Globus pallidus (tissue), 1 donor: ENCODE measurements around the gene FUT1.
"Not testable (repeated sequence)": the region's sequence is repeated elsewhere in the genome, so short reads cannot be mapped to it uniquely, and the experiment has no call there.

Experiments used
- DNase-seq: peaks from one replicate; pipeline ENCODE4 v3.0.0-alpha.2; 2015; ENCODE audit warnings: low spot score

Gene FUT1

DNA sequence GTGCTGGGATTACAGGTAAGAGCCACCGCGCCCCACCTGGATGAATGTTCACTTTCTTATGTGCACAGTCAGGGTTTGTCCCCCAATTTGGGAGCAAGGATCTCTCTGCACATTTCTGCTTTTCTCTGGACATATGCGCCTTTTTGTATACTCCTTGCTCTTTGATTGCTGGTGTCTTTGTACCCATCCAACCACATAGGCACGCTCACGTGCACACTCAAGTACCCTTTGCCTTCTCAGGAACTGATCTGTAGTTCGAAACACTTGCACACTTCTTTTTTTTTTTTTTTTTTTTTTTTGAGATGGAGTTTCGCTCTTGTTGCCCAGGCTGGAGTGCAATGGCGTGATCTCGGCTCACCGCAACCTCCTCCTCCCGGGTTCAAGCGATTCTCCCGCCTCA is 34.3 kb downstream of the FUT1 start:
- DNase-seq = not testable (repeated sequence)

DNA sequence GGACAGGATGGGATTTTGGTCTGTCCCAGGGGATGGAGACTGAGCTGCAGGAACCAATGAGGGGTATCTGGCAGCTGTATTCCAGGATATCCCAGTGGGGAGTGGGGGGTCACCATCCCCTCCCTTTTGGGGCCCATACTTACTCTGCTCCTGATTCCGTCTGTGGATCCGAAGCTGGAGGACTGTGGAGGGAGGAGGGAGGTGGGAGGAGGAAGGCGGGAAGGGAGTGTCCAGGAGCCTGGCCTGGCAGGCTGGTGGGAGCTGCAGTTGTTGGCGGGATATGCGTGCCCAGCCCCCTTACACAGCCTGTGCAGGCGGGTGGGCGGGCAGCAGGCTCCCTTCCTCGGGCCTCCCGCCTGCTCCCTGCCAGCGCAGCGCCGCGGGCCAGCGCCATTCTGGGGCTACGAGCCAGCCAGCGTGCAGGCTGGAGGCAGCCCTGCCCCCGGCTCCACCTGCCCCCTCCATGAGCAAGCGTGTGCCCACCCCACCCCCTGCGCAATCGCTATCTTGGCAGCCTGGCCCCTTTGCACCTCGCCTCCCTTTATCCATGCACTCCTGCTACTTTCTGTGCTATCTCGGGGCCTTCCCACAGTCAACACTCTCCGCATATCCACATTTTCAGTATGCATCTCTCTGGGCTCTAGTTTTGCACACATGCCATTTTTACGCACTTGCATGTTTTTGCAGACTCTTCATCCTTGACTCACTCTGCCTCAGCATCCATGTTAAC is 35.7 kb downstream of the FUT1 start:
- peak; percentile 55 for DNase-seq

DNA sequence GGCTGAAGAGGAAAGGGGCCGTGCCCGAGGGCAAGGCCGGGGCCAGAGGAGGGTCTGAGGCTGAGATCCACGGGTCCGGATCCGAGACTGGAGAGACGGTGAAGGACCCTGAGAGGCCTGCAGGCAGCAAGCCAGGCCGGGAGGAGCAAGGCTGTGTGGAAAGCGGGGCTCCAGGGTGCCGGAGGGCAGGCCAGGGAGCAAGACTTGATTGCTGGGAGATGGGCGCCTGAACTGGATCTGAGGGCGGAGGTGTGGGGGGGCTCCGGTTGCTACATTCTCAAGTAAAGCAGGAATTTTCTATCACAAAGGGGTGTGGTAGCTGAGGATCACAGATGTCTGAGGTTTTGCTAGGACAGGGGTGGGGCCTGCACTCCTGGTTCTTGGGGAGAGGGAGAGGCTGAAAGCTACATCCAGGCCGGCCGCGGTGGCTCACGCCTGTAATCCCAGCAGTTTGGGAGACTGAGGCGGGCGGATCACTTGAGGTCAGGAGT is 36.7 kb downstream of the FUT1 start:
- no peak for DNase-seq

DNA sequence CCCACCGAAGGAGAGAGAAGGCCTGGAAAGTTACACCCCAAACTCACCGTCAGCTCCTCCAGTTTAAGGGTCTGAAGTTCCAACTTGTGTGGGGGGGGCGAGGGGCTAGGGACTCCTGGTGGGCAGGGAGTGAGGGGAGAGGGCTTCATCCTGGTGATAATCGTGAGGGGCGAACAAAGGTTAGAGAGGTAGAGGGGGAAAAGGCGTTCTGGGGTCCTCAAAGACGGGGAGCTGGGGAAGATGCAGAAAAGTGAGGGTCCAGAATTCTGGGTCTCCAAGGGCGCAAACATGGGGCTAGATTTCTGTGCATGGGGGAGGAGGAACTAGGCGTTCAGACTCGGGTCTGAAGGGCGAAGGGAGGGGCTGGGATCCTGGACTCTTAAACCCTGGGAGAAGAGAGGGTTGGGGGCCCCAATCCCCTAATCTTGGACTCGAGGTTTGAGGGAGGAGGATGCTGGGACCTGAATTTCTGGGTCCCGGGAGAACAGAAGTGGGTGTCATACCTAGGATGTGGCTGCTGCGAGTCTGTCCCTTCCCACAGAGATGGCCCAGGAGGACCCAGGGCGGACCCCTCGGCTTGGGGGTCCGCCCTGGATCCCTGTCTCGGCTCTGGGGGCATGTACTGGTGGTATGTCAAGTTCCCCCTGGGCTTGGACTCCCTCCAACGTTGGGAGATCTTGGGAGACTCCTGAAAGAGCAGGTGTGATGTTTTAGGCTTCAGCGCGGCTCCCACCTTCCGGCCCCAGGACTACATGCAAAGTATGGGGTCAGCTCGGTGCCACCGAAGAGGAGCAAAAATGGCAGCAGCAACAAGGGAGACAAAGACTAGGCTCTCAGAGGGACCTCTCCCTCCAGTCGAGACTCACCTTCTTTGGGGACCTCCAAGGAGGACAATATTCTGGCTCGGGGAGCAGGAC is 37.4 kb downstream of the FUT1 start:
- no peak for DNase-seq

DNA sequence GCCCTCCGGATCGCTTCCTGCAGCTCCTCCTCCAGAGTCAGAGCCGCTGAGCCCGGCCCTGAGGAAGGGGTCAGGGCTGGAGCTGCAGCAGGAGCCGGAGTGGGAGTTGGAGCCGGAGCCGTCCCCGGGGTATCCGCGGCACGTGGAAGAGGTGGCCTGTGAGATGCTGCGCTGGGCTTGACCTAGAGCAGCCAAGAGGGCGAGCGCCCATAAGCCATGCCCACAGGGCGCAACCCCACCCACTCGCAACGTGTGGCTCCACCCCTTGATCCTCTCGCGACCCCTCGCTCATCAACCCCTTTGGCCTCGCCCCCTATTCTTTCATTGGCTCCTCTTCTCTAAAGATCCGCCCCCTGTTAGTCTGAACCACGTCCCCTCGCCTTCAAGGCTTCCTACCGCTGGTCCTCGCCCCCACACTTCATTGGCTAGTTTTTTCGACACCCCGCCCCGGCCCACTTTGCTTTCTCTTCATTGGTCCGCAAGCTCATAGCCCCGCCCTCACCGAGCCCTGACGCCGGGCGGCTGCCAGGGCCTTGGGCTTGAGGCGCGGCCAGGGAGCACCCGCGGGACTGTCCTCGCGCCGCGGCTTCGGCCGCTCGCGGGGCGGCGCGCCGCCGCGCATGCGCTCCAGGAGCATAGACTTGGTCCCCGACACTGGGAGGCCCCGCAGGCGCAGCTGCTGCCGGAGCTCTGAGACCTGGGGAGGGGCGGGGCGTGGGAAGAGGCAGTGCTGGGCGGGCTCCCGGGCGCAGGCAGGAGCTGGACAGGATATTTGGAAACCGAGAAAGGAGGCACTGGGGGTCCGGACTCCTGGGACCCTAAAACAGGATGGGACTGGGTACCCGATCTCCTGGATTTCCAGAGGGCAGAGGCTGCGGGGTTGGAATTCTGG is 38.3 kb downstream of the FUT1 start:
- peak; percentile 100 for DNase-seq

DNA sequence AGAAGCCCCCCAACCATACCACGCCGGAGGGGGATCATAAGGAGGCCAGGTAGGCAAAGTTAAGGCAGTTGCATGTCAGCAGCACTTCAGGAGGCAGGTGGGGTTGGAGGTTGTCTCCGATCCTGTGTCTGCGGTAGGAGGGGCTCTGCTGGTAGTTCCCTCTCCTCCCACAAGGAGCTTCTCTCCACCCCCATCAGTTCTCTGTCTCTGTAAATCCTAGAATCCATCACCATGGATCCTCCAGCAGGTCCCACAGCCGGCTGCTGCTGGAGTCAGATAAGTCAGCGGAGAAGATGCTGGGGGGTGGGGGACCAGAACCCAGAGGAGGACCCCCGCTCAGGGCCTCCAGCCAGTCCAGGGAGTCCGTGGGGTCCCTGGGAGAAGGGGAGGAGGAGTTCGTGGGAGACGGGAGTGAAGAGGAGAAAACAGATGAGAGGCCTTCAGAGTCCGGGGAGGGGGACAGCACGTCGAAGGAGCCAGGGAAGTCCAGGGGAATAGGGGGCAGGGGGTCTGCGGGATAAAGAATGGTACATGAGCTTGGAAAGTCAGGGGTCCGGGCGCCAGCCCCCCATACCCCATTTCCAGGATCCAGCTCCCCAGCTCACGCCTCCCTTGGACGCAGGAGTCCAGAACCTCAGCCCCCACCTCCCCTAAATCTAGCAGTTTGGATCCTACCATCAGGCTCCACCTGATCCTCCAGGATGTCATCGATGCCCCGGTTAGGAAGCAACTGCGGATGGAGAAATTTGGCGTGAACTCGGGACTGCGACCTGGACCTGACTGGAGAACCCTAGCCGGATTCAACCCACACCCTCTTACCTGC is 39.2 kb downstream of the FUT1 start:
- no peak for DNase-seq

DNA sequence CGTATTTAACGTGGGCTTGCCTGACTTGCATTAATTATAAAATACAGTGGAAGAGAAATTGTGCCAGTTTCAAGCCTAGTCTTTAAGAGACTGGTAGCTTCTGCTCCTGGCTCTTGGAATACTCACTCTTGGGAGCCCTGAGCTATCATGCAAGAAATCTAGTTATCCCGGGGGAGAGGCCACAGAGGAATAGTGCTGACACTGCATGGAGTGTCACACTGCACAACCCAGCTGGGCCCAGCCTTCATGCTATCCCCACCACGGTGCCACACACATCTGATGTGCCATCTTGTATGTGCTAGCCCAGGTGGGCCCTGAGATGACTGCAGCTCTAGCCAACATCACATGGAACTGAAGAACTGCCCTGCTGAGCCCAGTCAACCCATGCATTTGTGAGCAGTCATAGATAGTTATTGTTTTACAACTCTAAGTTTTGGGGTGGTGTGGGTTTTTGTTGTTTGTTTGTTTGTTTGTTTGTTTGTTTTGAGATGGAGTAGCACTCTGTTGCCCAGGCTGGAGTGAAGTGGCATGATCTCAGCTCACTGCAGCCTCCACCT is 41.3 kb downstream of the FUT1 start:
- no peak for DNase-seq

DNA sequence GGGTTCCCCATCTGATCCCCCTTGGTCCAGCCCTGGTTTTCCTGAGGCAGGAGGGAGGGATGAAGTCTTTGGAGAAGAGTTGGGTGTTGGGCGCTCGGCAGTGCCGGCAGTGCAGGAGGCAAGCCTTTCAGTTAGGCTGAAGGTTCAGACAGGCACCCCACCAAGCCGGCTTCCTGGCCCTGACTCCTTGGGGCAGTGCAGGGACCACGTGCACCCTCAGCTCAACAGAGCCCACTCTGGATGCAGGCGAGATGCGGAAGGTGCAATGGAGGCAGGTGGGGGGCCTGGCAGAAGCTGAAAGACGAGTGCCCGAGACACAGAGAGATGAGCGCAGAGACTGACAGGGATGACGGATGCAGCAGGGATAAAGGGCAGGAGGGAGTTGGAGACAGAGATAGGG is 44.0 kb downstream of the FUT1 start:
- DNase-seq = no peak

DNA sequence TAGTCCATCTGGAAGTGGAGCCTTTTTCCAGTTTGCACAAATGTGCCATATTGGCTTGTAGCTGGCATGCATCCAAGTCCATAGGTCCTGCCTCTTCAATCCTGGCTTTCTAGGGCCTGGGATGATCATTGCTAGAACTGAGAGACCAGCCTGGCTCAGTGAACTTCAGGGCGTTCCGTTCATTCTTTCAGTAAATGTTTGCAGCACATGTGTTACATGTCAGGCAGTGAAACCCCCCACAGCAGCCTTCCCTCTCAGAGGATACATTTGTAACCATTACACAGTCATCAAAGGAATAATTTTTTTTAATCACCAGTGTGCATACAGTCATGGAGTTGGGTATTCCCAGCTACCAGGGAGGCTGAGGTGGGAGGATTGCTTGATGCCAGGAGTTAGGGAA is 47.0 kb downstream of the FUT1 start:
- DNase-seq = no peak

DNA sequence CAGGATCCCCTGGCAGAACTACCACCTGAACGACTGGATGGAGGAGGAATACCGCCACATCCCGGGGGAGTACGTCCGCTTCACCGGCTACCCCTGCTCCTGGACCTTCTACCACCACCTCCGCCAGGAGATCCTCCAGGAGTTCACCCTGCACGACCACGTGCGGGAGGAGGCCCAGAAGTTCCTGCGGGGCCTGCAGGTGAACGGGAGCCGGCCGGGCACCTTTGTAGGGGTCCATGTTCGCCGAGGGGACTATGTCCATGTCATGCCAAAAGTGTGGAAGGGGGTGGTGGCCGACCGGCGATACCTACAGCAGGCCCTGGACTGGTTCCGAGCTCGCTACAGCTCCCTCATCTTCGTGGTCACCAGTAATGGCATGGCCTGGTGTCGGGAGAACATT is 49.1 kb downstream of the FUT1 start:
- no peak for DNase-seq

DNA sequence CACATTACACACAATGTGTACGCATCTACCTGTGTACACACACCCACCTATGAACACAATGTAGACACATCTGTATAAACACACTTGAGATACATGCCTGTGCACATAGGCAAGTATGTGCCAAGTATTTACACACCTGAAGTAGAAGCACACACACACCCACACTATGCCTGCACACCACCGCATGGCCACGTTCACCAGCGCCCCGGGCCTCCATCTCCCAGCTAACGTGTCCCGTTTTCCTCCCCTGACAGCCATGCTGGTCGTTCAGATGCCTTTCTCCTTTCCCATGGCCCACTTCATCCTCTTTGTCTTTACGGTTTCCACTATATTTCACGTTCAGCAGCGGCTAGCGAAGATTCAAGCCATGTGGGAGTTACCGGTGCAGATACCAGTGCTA is 49.7 kb downstream of the FUT1 start:
- DNase-seq = no peak

DNA sequence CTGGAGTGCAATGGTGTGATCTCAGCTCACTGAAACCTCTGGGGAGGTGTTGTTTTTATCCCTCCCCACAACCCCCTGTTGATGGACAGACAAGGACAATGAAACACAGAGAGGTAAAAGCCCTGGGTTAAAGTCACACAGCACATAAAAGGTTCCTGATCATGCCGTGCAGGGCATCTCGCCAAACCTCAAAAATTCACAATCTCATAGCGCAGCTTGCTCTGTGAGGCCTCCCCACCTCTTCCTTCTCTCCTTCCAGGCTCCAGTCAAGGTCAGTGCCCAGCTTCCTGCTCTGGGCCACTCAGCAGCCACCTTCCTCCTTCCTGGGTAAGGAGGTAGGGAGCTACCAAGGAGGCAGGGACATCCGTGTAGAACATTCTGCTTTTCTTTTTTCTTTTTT is 54.4 kb downstream of the FUT1 start:
- DNase-seq = no peak
